ENCODE data around the gene CALML4. TPM values are rescaled to one million over a fixed set of nuclear protein-coding genes. Genes with fewer than 3 reads are reported as not detected.
"Not testable (repeated sequence)": the region's sequence is repeated elsewhere in the genome, so short reads cannot be mapped to it uniquely, and the experiment has no call there.

The CALML4 gene
- total RNA-seq, 4 donors from 2014 or later = 16.8 to 77.8 (median 48.9) TPM

GRCh38 chr15:68183616-68184315 is 21.4 kb downstream of the CALML4 start:
- Histone ChIP-seq H3K27ac (peak overlapping the region in 3 of 4 donors; percentile 6 to 86 (median 82)), H3K27me3 (no peaks in the 10 kb centered on the region), H3K4me3 (no peak overlapping the region), H3K36me3 (peaks cover 0 to 57% of the 10 kb centered on the region in 2 donors), H3K4me1 (peaks cover 6 to 45% (median 16%) of the 10 kb centered on the region in 3 donors), H3K9me3 (no peaks in the 10 kb centered on the region)
- WGBS, 2 donors (ENCODE audit: low coverage in 1 of 2) = 84 to 96% methylated on average over 4 to 5 of the region's 5 CpGs
- no peak for ATAC-seq
- TF ChIP-seq EP300 (IDR thresholded peaks at IDR 0.05) = no peak
- TF ChIP-seq POLR2AphosphoS5 (IDR thresholded peaks at IDR 0.05) = no peak
- TF ChIP-seq, protein P1, sequence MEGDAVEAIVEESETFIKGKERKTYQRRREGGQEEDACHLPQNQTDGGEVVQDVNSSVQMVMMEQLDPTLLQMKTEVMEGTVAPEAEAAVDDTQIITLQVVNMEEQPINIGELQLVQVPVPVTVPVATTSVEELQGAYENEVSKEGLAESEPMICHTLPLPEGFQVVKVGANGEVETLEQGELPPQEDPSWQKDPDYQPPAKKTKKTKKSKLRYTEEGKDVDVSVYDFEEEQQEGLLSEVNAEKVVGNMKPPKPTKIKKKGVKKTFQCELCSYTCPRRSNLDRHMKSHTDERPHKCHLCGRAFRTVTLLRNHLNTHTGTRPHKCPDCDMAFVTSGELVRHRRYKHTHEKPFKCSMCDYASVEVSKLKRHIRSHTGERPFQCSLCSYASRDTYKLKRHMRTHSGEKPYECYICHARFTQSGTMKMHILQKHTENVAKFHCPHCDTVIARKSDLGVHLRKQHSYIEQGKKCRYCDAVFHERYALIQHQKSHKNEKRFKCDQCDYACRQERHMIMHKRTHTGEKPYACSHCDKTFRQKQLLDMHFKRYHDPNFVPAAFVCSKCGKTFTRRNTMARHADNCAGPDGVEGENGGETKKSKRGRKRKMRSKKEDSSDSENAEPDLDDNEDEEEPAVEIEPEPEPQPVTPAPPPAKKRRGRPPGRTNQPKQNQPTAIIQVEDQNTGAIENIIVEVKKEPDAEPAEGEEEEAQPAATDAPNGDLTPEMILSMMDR (IDR thresholded peaks at IDR 0.05) = no peak
- TF ChIP-seq POLR2A (IDR thresholded peaks at IDR 0.05) = no peak

DNA sequence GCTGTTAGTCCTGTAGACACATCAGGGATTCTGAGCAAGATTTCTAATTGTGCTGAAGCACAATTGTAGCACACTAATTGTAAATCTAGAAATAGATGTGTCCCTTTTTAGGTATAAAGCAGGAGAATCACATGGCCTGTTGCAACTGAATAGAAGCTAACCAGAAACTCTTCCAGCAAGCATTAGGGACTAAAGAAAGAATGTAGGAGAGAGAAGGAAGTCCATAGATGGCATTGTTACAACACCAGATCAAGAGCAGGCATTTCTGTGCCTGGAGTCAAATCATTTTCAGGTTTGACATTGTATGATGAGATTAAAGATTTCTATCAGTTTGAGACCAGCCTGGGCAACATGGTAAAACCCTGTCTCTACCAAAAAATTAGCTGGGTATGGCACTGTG is 27.4 kb downstream of the CALML4 start:
- Histone ChIP-seq H3K9me3 (no peaks in the 10 kb centered on the region), H3K4me1 (peaks cover 0 to 27% (median 8%) of the 10 kb centered on the region in 3 donors), H3K36me3 (peaks cover 0 to 79% of the 10 kb centered on the region in 2 donors), H3K27ac (peak overlapping the region; percentile 53 to 78 (median 70)), H3K4me3 (no peak overlapping the region), H3K27me3 (no peaks in the 10 kb centered on the region)
- TF ChIP-seq EP300 (IDR thresholded peaks at IDR 0.05) = no peak
- peak; percentile 31 for TF ChIP-seq POLR2AphosphoS5 (IDR thresholded peaks at IDR 0.05)
- peak; percentile 73 for ATAC-seq

DNA sequence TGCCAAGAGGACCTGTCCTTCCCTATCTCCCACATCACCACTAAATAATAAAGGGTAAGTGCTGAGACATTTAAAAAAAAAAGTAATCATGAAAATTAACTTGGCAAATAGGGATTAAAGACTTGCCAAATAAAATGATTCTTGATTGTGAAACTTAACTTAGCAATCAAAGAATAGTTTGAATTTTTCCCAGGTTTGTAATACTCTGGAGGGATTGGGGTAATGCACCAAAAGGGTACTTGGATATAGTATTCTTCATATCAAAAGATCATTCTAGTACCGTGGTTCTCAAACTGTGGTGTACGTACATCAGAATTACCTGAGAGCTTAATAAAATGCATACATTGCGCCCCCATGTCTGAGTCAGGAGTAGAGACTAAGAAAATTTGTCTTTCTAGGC is 28.5 kb downstream of the CALML4 start:
- ATAC-seq = peak; percentile 42
- WGBS, 2 donors (ENCODE audit: low coverage in 1 of 2) = 96 to 100% methylated on average over 3 of the region's 3 CpGs
- Histone ChIP-seq H3K36me3 (peaks cover 0 to 70% of the 10 kb centered on the region in 2 donors), H3K9me3 (no peaks in the 10 kb centered on the region), H3K4me1 (peaks cover 0 to 27% (median 8%) of the 10 kb centered on the region in 3 donors), H3K4me3 (no peak overlapping the region), H3K27ac (peak overlapping the region in 3 of 4 donors; percentile 49 to 76 (median 63)), H3K27me3 (no peaks in the 10 kb centered on the region)
- TF ChIP-seq POLR2AphosphoS5 (IDR thresholded peaks at IDR 0.05) (peak; percentile 29), EP300 (IDR thresholded peaks at IDR 0.05) (no peak)

- Histone ChIP-seq H3K4me1 (peaks cover 0 to 27% (median 8%) of the 10 kb centered on the region in 3 donors), H3K27ac (no peak overlapping the region), H3K36me3 (peaks cover 0 to 64% of the 10 kb centered on the region in 2 donors), H3K27me3 (no peaks in the 10 kb centered on the region), H3K4me3 (no peak overlapping the region), H3K9me3 (no peaks in the 10 kb centered on the region)
- no peak for ATAC-seq
- TF ChIP-seq POLR2A (IDR thresholded peaks at IDR 0.05) (no peak), POLR2AphosphoS5 (IDR thresholded peaks at IDR 0.05) (no peak), EP300 (IDR thresholded peaks at IDR 0.05) (no peak)
- TF ChIP-seq, protein P1 (IDR thresholded peaks at IDR 0.05) = no peak
- 59 to 60% methylated on average over 2 of the region's 2 CpGs for WGBS, 2 donors (ENCODE audit: low coverage in 1 of 2)
Observed at GRCh38 chr15:68175526-68175925, 29.6 kb downstream of the CALML4 start.

GRCh38 chr15:68173119-68173518 is 32.0 kb downstream of the CALML4 start:
- Histone ChIP-seq H3K36me3 (peaks cover 0 to 72% of the 10 kb centered on the region in 2 donors), H3K9me3 (no peaks in the 10 kb centered on the region), H3K27ac (no peak overlapping the region), H3K4me1 (peaks cover 0 to 16% (median 7%) of the 10 kb centered on the region in 3 donors), H3K4me3 (no peak overlapping the region), H3K27me3 (no peaks in the 10 kb centered on the region)
- no peak for ATAC-seq
- WGBS, 2 donors (ENCODE audit: low coverage in 1 of 2) = 96 to 100% methylated on average over 2 to 4 of the region's 4 CpGs
- TF ChIP-seq POLR2AphosphoS5 (IDR thresholded peaks at IDR 0.05) = no peak
- no peak for TF ChIP-seq EP300 (IDR thresholded peaks at IDR 0.05)
- no peak for TF ChIP-seq POLR2A (IDR thresholded peaks at IDR 0.05)
- TF ChIP-seq, protein P1 (IDR thresholded peaks at IDR 0.05) = no peak

DNA sequence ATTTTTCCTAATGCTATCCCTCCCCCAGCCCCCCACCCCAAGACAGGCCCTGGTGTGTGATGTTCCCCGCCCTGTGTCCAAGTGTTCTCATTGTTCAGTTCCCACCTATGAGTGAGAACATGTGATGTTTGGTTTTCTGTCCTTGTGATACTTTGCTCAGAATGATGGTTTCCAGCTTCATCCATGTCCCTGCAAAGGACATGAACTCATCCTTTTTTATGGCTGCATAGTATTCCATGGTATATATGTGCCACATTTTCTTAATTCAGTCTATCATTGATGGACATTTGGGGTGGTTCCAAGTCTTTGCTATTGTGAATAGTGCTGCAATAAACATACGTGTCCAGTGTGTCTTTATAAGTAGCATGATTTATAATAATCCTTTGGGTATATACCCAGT is 33.1 kb downstream of the CALML4 start:
- WGBS, 2 donors (ENCODE audit: low coverage in 1 of 2) = 75 to 94% methylated on average over 1 to 2 of the region's 2 CpGs
- not testable (repeated sequence) for H3K27ac ChIP-seq, H3K4me3 ChIP-seq, H3K27me3 ChIP-seq, H3K4me1 ChIP-seq, H3K9me3 ChIP-seq, ATAC-seq
- peaks cover 0 to 65% of the 10 kb centered on the region in 2 donors for H3K36me3 ChIP-seq

Data from gastroesophageal sphincter (tissue), 4 donors.